Upper lobe of left lung (tissue), 4 donors: ENCODE measurements around the gene AQR.

Experiments used
- POLR2A ChIP-seq, 4 donors: fragments of 450-650 bp; IDR thresholded peaks; one replicate each; pipeline ENCODE4 v1.5.1; 2016 to 2017; ENCODE audit warnings: antibody characterized with exemption in 4 of 4, mild to moderate bottlenecking in 2 of 4
- POLR2AphosphoS5 ChIP-seq, 2 donors: sonication (generic); formaldehyde crosslinking; IDR thresholded peaks; one replicate each; pipeline ENCODE4 v1.5.1; 2017; ENCODE audit warnings: antibody characterized with exemption in 2 of 2
- TF ChIP-seq, protein P1 (sequence below), 6 experiments: fragments of 450-650 bp in 4 of 6; fragments of 200-600 bp in 2 of 6; sonication (generic) in 2 of 6; IDR thresholded peaks; one replicate each; pipeline ENCODE4 v1.5.1; 2016 to 2019; ENCODE audit warnings: antibody characterized with exemption in 6 of 6

DNA sequence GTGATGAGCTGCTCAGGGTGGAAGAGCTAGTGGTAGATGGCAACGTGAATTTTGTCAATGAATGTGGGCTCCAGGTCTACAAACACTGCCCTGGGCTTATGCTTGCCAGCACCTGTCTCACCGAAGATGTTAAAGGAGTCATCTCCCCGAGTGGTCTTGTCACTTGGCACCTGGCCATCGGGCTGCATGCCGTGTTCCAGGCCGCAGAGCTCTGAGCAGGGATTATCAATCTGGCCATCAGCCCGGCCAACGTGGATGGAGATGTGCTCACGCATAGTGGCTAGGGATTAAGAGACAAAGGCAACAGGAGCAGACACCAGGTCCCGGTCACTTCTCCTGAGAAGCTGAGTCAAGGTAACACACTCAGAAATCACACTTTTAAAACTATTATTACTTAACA, 119.4 kb downstream of the AQR start:
- TF ChIP-seq, protein P1, sequence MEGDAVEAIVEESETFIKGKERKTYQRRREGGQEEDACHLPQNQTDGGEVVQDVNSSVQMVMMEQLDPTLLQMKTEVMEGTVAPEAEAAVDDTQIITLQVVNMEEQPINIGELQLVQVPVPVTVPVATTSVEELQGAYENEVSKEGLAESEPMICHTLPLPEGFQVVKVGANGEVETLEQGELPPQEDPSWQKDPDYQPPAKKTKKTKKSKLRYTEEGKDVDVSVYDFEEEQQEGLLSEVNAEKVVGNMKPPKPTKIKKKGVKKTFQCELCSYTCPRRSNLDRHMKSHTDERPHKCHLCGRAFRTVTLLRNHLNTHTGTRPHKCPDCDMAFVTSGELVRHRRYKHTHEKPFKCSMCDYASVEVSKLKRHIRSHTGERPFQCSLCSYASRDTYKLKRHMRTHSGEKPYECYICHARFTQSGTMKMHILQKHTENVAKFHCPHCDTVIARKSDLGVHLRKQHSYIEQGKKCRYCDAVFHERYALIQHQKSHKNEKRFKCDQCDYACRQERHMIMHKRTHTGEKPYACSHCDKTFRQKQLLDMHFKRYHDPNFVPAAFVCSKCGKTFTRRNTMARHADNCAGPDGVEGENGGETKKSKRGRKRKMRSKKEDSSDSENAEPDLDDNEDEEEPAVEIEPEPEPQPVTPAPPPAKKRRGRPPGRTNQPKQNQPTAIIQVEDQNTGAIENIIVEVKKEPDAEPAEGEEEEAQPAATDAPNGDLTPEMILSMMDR (IDR thresholded peaks at IDR 0.05) = no peak
- TF ChIP-seq POLR2A (IDR thresholded peaks at IDR 0.05) = no peak
- no peak for TF ChIP-seq POLR2AphosphoS5 (IDR thresholded peaks at IDR 0.05)
